K562 (cell line): ENCODE results near the gene SPDEF. TPM values are rescaled to one million over a fixed set of nuclear protein-coding genes. Genes with fewer than 3 reads are reported as not detected.
A peak's percentile ranks its signal among the peaks of the same experiment; 100 is the strongest.

Experiments used
- C11orf30 ChIP-seq: fragments of 450-650 bp; IDR thresholded peaks from 2 replicates; pipeline ENCODE4 v1.6.1; 2016; ENCODE audit warnings: low read depth, mild to moderate bottlenecking
- CBFA2T3 ChIP-seq: fragments of 450-650 bp; IDR thresholded peaks from 2 replicates; pipeline ENCODE4 v1.6.1; 2017
- FIP1L1 ChIP-seq: fragments of 200-400 bp; formaldehyde crosslinking; IDR thresholded peaks from 2 replicates; pipeline ENCODE4 v1.6.1; 2018; ENCODE audit warnings: mild to moderate bottlenecking, low read depth, low read length; ENCODE audit not compliant: poor library complexity, severe bottlenecking
- NFE2L1 ChIP-seq: fragments of 450-650 bp; IDR thresholded peaks from 2 replicates; pipeline ENCODE4 v1.6.1; 2016; ENCODE audit warnings: missing genetic modification characterization, low read depth, mild to moderate bottlenecking, missing compliant biosample characterization, moderate library complexity, borderline replicate concordance
- RAD21 ChIP-seq, 2 experiments: fragments of 250-450 bp in 1 of 2; fragments of 450-650 bp in 1 of 2; sonication (Bioruptor Pico) in 1 of 2; formaldehyde crosslinking in 1 of 2; IDR thresholded peaks in 1 of 2; conservative IDR thresholded peaks in 1 of 2; 2 replicates each; pipeline versions ENCODE4 v1.4.0 to v1.8.0; 2020 to 2022; ENCODE audit warnings: mild to moderate bottlenecking in 2 of 2, moderate library complexity in 1 of 2
- RBM39 ChIP-seq: fragments of 200-400 bp; formaldehyde crosslinking; optimal IDR thresholded peaks from 2 replicates; pipeline ENCODE3; 2018; ENCODE audit warnings: low read depth, low read length
- ZNF165 ChIP-seq: fragments of 250-450 bp; sonication (Bioruptor Pico); IDR thresholded peaks from 2 replicates; pipeline ENCODE4 v1.4.0; 2020; ENCODE audit warnings: borderline replicate concordance
- ZNF445 ChIP-seq: fragments of 250-450 bp; sonication (Bioruptor Pico); IDR thresholded peaks from 2 replicates; pipeline ENCODE4 v1.4.0; 2020; ENCODE audit warnings: low read depth, mild to moderate bottlenecking, moderate library complexity
- ZNF507 ChIP-seq: conservative IDR thresholded peaks from 2 replicates; pipeline ENCODE4 v1.6.1; 2017; ENCODE audit warnings: missing genetic modification characterization, missing compliant biosample characterization
- polyA plus RNA-seq, 8 experiments: library from polyadenylated mRNA; depleted of rRNA in 4 of 8; stranded (reverse) in 5 of 8; unstranded in 3 of 8; fragments of >200 nt; fragmentation: Nextera tagmentation in 2 of 8; fragmentation: Illumina TruSeq in 1 of 8; extraction: Ambion mirVana in 2 of 8; extraction: Trizol in 1 of 8; gene quantifications; 2 replicates each; pipeline versions ENCODE4 v1.2.1 to v1.2.3, GENCODE V29; 2011 to 2014; ENCODE audit warnings: inconsistent platforms in 1 of 8, missing spikeins in 1 of 8
- total RNA-seq, 7 experiments: library from RNA; depleted of rRNA in 6 of 7; stranded (reverse); fragments of >200 nt in 6 of 7; fragmentation: Illumina TruSeq in 2 of 7; extraction: Trizol in 2 of 7; gene quantifications; 2 replicates each; pipeline versions ENCODE4 v1.2.1 to v1.2.3, GENCODE V29; 2011 to 2021; ENCODE audit warnings: low replicate concordance in 1 of 7
- TF ChIP-seq, protein P1 (sequence below): fragments of 250-450 bp; sonication (Bioruptor Pico); IDR thresholded peaks from 2 replicates; pipeline ENCODE4 v1.5.0; 2021; ENCODE audit warnings: mild to moderate bottlenecking, moderate library complexity
- TF ChIP-seq, protein P2 (sequence below): fragments of 150-350 bp; conservative IDR thresholded peaks from 2 replicates; pipeline ENCODE4 v1.6.1; 2014; ENCODE audit warnings: low read length
- TF ChIP-seq, protein P3 (sequence below): sonication (generic); formaldehyde crosslinking; IDR thresholded peaks from 2 replicates; pipeline ENCODE4 v1.8.1; 2023; ENCODE audit warnings: mild to moderate bottlenecking, missing genetic modification reagents, moderate library complexity

SPDEF gene
- total and polyA plus RNA-seq, 9 of the 15 experiments (the other 6 are each of a cell fraction or from before 2014, with no cell fraction given): 0.04 to 0.12 (median 0.11) TPM; not detected in 5

DNA sequence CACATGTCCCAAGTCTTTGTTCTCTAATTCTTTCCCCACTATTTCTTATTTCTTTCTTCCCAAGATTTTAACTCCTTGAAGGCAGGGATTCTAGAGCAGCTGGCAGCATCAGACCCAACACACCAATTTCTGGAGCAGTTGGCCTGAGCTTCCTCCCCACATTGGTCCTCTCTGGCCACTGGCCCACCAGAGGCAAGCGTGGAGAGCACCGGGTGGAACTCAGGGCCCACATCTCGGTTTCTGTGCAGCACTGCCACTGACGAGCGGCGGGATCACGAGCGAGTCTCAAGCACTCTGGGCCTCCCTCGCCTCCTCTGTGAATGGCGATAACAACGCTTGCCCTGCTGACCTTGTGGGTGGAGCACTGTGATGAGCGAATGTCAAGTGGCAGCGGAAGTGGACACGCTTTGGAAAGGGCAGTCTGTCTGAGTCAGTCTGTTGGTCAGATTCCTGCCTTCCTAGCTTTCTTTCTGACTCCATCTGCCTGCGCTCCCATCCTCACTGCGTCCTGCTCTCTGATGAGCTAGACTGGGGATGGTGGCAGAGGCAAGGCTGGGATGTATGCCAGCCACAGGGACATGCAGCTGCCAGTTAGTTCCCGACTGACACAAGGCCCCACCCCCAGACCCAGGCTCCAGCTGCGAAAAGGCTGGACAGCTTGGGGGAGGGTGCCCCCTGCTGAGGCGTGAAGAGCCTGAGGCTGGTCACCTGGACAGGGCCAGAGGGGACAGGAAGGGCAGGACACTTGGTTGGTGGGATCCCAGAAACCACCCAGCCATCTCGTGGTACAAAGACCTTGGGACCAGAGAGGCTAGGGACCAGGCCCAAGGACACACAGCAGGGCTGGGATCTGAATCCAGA, 4.5 kb upstream of the SPDEF start (continued):
- TF ChIP-seq, protein P1, sequence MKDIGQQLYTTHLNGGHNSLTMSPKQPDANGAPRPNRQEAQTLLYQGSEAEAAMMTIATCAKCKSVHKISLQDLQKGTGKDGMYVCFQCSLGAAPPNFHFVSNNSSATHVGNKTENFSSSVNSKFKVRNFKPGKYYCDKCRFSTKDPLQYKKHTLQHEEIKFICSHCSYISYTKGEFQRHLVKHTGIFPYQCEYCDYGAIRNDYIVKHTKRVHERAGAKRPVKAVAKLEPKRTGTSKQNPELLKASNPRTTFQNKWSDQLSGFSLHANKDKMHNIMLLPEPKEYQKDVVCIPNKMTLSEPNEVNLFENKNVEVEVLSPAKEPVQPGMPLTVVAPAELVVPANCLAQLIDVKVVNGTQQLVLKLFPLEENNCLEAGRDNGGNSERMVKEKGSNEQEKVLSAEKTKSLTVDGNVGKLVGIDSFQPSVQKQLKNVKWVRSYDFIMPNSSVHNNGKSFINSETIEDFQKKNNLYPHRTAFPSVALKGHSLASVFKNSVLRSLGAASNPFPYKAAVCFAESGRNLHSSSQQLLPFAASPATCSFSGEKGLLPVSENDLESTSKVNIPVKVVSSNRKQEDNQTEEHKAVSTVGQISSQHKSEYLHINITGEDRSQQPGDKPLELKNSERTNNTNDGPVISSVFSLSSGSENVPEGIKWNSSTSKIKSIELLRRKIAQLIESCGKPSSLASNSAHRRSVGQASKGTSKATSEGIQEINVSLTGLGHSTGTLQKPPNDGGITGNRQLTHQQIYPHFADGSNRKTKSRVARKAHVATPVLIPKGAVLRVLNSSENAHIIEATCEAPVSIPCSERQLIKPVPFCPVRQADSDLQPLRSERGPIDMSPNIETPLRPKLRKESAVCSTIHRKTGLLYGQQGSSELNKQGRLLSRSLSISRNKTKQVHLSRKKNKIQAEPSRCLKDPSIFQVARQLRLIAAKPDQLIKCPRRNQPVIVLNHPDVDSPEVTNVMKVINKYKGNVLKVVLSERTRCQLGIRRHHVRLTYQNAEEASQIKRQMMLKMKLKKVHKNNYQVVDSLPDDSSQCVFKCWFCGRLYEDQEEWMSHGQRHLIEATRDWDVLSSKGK (CRISPR knock-in tag): no peak
- no peak for TF ChIP-seq NFE2L1 (tag)
- no peak for TF ChIP-seq ZNF445 (CRISPR knock-in tag)
- no peak for TF ChIP-seq C11orf30
- peak; percentile 56 to 78 for TF ChIP-seq RAD21 (CRISPR knock-in tag; conservative IDR thresholded peaks at IDR 0.05 in 1 of 2, IDR thresholded peaks at IDR 0.05 in 1 of 2)
- TF ChIP-seq, protein P2, sequence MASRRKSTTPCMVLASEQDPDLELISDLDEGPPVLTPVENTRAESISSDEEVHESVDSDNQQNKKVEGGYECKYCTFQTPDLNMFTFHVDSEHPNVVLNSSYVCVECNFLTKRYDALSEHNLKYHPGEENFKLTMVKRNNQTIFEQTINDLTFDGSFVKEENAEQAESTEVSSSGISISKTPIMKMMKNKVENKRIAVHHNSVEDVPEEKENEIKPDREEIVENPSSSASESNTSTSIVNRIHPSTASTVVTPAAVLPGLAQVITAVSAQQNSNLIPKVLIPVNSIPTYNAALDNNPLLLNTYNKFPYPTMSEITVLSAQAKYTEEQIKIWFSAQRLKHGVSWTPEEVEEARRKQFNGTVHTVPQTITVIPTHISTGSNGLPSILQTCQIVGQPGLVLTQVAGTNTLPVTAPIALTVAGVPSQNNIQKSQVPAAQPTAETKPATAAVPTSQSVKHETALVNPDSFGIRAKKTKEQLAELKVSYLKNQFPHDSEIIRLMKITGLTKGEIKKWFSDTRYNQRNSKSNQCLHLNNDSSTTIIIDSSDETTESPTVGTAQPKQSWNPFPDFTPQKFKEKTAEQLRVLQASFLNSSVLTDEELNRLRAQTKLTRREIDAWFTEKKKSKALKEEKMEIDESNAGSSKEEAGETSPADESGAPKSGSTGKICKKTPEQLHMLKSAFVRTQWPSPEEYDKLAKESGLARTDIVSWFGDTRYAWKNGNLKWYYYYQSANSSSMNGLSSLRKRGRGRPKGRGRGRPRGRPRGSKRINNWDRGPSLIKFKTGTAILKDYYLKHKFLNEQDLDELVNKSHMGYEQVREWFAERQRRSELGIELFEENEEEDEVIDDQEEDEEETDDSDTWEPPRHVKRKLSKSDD: no peak
- TF ChIP-seq RBM39: peak; percentile 86
- TF ChIP-seq, protein P3, sequence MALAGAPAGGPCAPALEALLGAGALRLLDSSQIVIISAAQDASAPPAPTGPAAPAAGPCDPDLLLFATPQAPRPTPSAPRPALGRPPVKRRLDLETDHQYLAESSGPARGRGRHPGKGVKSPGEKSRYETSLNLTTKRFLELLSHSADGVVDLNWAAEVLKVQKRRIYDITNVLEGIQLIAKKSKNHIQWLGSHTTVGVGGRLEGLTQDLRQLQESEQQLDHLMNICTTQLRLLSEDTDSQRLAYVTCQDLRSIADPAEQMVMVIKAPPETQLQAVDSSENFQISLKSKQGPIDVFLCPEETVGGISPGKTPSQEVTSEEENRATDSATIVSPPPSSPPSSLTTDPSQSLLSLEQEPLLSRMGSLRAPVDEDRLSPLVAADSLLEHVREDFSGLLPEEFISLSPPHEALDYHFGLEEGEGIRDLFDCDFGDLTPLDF (CRISPR knock-in tag): no peak
- TF ChIP-seq ZNF165 (CRISPR knock-in tag): no peak
- peak; percentile 94 for TF ChIP-seq CBFA2T3
- TF ChIP-seq FIP1L1: no peak
- TF ChIP-seq ZNF507 (tag): no peak
